Endothelial cell of umbilical vein (primary cell): ENCODE results near the gene WASL. TPM values are rescaled to one million over a fixed set of nuclear protein-coding genes. Genes with fewer than 3 reads are reported as not detected.

Experiments used
- BruUV-seq: library from RNA; stranded (reverse); fragments of 400-500 nt; replicated peaks from 2 replicates; lab custom pipeline; 2021; lab: Mats Ljungman, UMichigan
- CTCF ChIA-PET: fragments of 300-600, 350-600 bp; sonication (Branson Sonifier 250); formaldehyde crosslinking; loops from one replicate; lab custom pipeline; 2021; ENCODE audit warnings: antibody characterized with exemption, inconsistent platforms; lab: Charles Lee
- POLR2A ChIA-PET: fragments of 300-600, 350-600 bp; sonication (Branson Sonifier 250); formaldehyde crosslinking; loops from one replicate; lab custom pipeline; 2021; ENCODE audit warnings: antibody characterized with exemption, inconsistent platforms; lab: Charles Lee
- DNase-seq: peaks from one replicate; pipeline ENCODE4 v3.0.0-alpha.2; 2011; ENCODE audit warnings: low read depth, low spot score
- FAIRE-seq: peaks from 2 replicates; lab custom pipeline; 2011; peaks lifted over from hg19 to GRCh38; lab: Jason Lieb, UNC
- H2AFZ ChIP-seq: 2 replicates; pipeline ENCODE4 v1.6.0; 2012; ENCODE audit warnings: low read depth, low read length, control low read depth, inconsistent platforms
- H3K27ac ChIP-seq: 2 replicates; pipeline ENCODE4 v1.5.1; 2011; ENCODE audit warnings: low read depth, mild to moderate bottlenecking, control low read depth, low read length, moderate library complexity; ENCODE audit not compliant: insufficient read depth
- H3K27me3 ChIP-seq, 2 experiments: 2 replicates each; pipeline versions ENCODE4 v1.6.0 to v1.6.1; 2011; ENCODE audit warnings: low read length in 2 of 2, mixed read lengths in 1 of 2; ENCODE audit not compliant: control insufficient read depth in 2 of 2, insufficient read depth in 2 of 2
- H3K36me3 ChIP-seq, 2 experiments: 2 replicates in 1 of 2; 3 replicates in 1 of 2; pipeline ENCODE4 v1.5.1; 2011; ENCODE audit warnings: low read length in 2 of 2, mild to moderate bottlenecking in 1 of 2, moderate library complexity in 1 of 2; ENCODE audit not compliant: control insufficient read depth in 2 of 2, insufficient read depth in 2 of 2; ENCODE audit errors: extremely low read depth in 1 of 2
- H3K4me1 ChIP-seq: 3 replicates; pipeline ENCODE4 v1.5.1; 2011; ENCODE audit warnings: mild to moderate bottlenecking, low read length; ENCODE audit not compliant: control insufficient read depth, insufficient read depth; ENCODE audit errors: extremely low read depth
- H3K4me2 ChIP-seq: 2 replicates; pipeline ENCODE4 v1.6.1; 2011; ENCODE audit warnings: low read length, control low read depth, mixed read lengths; ENCODE audit not compliant: insufficient read depth
- H3K4me3 ChIP-seq, 3 experiments: fragments of 200-600 bp in 1 of 3; sonication (generic), shearing (Covaris generic) in 1 of 3; replicated peaks in 1 of 3; 2 replicates each; pipeline ENCODE4 v1.5.1; 2011 to 2016; ENCODE audit warnings: control low read depth in 3 of 3, low read length in 3 of 3, mild to moderate bottlenecking in 2 of 3, inconsistent platforms in 1 of 3, low read depth in 1 of 3, moderate library complexity in 1 of 3; ENCODE audit not compliant: insufficient read depth in 1 of 3
- H3K79me2 ChIP-seq: 2 replicates; pipeline ENCODE4 v1.6.0; 2012; ENCODE audit warnings: low read length, inconsistent platforms; ENCODE audit not compliant: control insufficient read depth, insufficient read depth
- H3K9ac ChIP-seq: replicated peaks from 2 replicates; pipeline ENCODE3; 2011; ENCODE audit warnings: low read length, control low read depth; ENCODE audit not compliant: insufficient read depth; ENCODE audit errors: extremely low read depth
- H3K9me1 ChIP-seq: replicated peaks from 3 replicates; pipeline ENCODE4 v1.6.0; 2011; ENCODE audit warnings: mild to moderate bottlenecking, low read length; ENCODE audit not compliant: control insufficient read depth, insufficient read depth; ENCODE audit errors: extremely low read depth
- H3K9me3 ChIP-seq: replicated peaks from 2 replicates; pipeline ENCODE4 v1.5.1; 2012; ENCODE audit warnings: low read length, inconsistent platforms; ENCODE audit not compliant: control insufficient read depth, insufficient read depth
- H4K20me1 ChIP-seq: replicated peaks from 2 replicates; pipeline ENCODE3; 2011; ENCODE audit warnings: mild to moderate bottlenecking, low read length; ENCODE audit not compliant: control insufficient read depth, insufficient read depth; ENCODE audit errors: extremely low read depth
- EZH2 ChIP-seq: IDR thresholded peaks from 2 replicates; pipeline ENCODE4 v1.6.1; 2012; ENCODE audit warnings: borderline replicate concordance, low read depth, mild to moderate bottlenecking, moderate library complexity, low read length, inconsistent platforms; ENCODE audit not compliant: severe bottlenecking
- FOS ChIP-seq: IDR thresholded peaks from 2 replicates; pipeline ENCODE4 v1.6.1; 2011; ENCODE audit warnings: mild to moderate bottlenecking, low read length, moderate library complexity, borderline replicate concordance; ENCODE audit not compliant: insufficient read depth
- GATA2 ChIP-seq: IDR thresholded peaks from 2 replicates; pipeline ENCODE4 v1.7.0; 2011; ENCODE audit warnings: low read depth, mild to moderate bottlenecking, moderate library complexity, mixed read lengths, low read length; ENCODE audit not compliant: insufficient read length, insufficient read depth
- JUN ChIP-seq: IDR thresholded peaks from 2 replicates; pipeline ENCODE4 v1.6.1; 2011; ENCODE audit warnings: borderline replicate concordance, low read depth; ENCODE audit not compliant: insufficient read length, insufficient read depth
- MAX ChIP-seq: IDR thresholded peaks from 2 replicates; pipeline ENCODE4 v1.6.1; 2011; ENCODE audit not compliant: insufficient read depth, insufficient read length
- MYC ChIP-seq: IDR thresholded peaks from one replicate; pipeline ENCODE4 v1.6.1; 2011; ENCODE audit warnings: mild to moderate bottlenecking, low read depth, low read length
- POLR2A ChIP-seq: IDR thresholded peaks from 2 replicates; pipeline ENCODE4 v1.6.1; 2012; ENCODE audit warnings: low read depth, mild to moderate bottlenecking, control low read depth, low read length
- POLR2AphosphoS5 ChIP-seq: IDR thresholded peaks from 2 replicates; pipeline ENCODE4 v1.6.1; 2012; ENCODE audit warnings: low read depth, mild to moderate bottlenecking, control low read depth, low read length, moderate library complexity; ENCODE audit not compliant: insufficient read depth
- dilution Hi-C: fragments of 300-500 bp; cut with MboI; formaldehyde crosslinking; loops from one replicate; pipeline ENCODE4 v1.15.0; 2019; ENCODE audit warnings: low sequenced_read_pairs; ENCODE audit not compliant: extremely low pct_ligation_motif_present
- intact Hi-C: fragments of 100-400 bp; cut with micrococcal nuclease; formaldehyde crosslinking; loops from one replicate; pipeline ENCODE4 v1.10.0; 2022
- polyA plus RNA-seq, 4 experiments: library from polyadenylated mRNA; depleted of rRNA in 3 of 4; stranded (reverse) in 3 of 4; unstranded in 1 of 4; fragments of >200 nt; gene quantifications; 2 replicates each; pipeline versions ENCODE4 v1.2.1 to v1.2.3, GENCODE V29; 2011 to 2012; ENCODE audit warnings: missing spikeins in 1 of 4
- total RNA-seq: library from RNA; stranded (reverse); gene quantifications from 2 replicates; pipeline ENCODE4 v1.2.3, GENCODE V29; 2021
- TF ChIP-seq, protein P1 (sequence below), 2 donors: IDR thresholded peaks; 1 replicate in 1 of 2; 2 replicates in 1 of 2; pipeline ENCODE4 v1.5.1; 2011; ENCODE audit warnings: low read length in 2 of 2, mild to moderate bottlenecking in 2 of 2, moderate library complexity in 2 of 2, control low read depth in 1 of 2, inconsistent platforms in 1 of 2, low read depth in 1 of 2; ENCODE audit not compliant: insufficient read depth in 1 of 2; ENCODE audit errors: extremely low read depth in 1 of 2

The WASL gene
- total and polyA plus RNA-seq, 2 donors (not counting 3 experiments of a cell fraction or from before 2014, with no cell fraction given): 5.2 to 24.0 TPM

- Histone ChIP-seq H2AFZ (no peak overlapping the region), H3K4me1 (peaks cover 34% of the 10 kb centered on the region), H3K36me3 (no peaks in the 10 kb centered on the region), H3K27me3 (no peaks in the 10 kb centered on the region), H3K4me2 (no peak overlapping the region), H3K9me1 (no peaks in the 10 kb centered on the region), H3K9ac (no peak overlapping the region), H3K27ac (no peak overlapping the region), H3K79me2 (peaks cover 9% of the 10 kb centered on the region), H3K9me3 (no peaks in the 10 kb centered on the region), H4K20me1 (no peaks in the 10 kb centered on the region), H3K4me3 (no peak overlapping the region)
- CTCF ChIA-PET: interaction anchor here (1.6 to 2.1 kb wide), 2 partner anchors 45 to 70 kb away, joined by 5 read pairs; no protein-coding TSS in a partner anchor
- POLR2A ChIA-PET: no interaction called here
- TF ChIP-seq MAX (no peak), FOS (no peak), JUN (no peak), GATA2 (no peak), POLR2AphosphoS5 (no peak), EZH2 (no peak), MYC (no peak), POLR2A (no peak)
- TF ChIP-seq, protein P1, sequence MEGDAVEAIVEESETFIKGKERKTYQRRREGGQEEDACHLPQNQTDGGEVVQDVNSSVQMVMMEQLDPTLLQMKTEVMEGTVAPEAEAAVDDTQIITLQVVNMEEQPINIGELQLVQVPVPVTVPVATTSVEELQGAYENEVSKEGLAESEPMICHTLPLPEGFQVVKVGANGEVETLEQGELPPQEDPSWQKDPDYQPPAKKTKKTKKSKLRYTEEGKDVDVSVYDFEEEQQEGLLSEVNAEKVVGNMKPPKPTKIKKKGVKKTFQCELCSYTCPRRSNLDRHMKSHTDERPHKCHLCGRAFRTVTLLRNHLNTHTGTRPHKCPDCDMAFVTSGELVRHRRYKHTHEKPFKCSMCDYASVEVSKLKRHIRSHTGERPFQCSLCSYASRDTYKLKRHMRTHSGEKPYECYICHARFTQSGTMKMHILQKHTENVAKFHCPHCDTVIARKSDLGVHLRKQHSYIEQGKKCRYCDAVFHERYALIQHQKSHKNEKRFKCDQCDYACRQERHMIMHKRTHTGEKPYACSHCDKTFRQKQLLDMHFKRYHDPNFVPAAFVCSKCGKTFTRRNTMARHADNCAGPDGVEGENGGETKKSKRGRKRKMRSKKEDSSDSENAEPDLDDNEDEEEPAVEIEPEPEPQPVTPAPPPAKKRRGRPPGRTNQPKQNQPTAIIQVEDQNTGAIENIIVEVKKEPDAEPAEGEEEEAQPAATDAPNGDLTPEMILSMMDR (IDR thresholded peaks at IDR 0.05; ENCODE audit: extremely low read depth in 1 of 2, insufficient read depth in 1 of 2, low read depth in 1 of 2, low read length in 2 of 2): no peak
- DNase-seq: no peak
- dilution Hi-C loops (no loop called here), intact Hi-C loops (no loop called here)
- FAIRE-seq: no peak
- BruUV-seq: no TSS peak
These were observed 3.7 kb upstream of the WASL start for GRCh38 chr7:123752534-123752933.
